DMS153 (cell line): ENCODE measurements around the gene DAPL1.
A peak's percentile ranks its signal among the peaks of the same experiment; 100 is the strongest.
"Not testable (repeated sequence)": the region's sequence is repeated elsewhere in the genome, so short reads cannot be mapped to it uniquely, and the experiment has no call there.

Experiments used
- DNase-seq: peaks from one replicate; lab custom pipeline; 2025; lab: John Stamatoyannopoulos, UW

The DAPL1 gene

GRCh38 chr2:158822193-158822592 lies 27.1 kb downstream of the DAPL1 start:
- no peak for DNase-seq

- DNase-seq = no peak
Measured at GRCh38 chr2:158823486-158824237, 28.5 kb downstream of the DAPL1 start.

DNA sequence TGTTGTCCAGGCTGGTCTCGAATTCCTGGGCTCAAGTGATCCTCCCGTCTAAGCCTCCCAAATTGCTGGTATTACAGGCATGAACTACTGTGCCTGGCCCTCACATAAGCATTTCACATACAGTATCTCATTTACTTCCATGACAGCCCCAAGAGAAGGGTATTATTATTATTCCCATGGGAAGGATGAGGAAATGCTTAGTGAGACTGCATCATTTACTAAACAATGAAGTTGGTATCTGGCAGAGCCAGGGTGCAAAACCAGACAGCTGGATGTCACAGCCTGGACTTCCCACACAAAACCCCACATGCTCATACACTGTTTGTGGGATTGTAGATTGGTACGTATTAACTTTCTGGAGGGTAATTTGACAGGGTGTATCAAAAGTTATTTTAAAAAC lies 29.9 kb downstream of the DAPL1 start:
- DNase-seq = no peak

GRCh38 chr2:158826965-158827364 lies 31.8 kb downstream of the DAPL1 start:
- no peak for DNase-seq

DNA sequence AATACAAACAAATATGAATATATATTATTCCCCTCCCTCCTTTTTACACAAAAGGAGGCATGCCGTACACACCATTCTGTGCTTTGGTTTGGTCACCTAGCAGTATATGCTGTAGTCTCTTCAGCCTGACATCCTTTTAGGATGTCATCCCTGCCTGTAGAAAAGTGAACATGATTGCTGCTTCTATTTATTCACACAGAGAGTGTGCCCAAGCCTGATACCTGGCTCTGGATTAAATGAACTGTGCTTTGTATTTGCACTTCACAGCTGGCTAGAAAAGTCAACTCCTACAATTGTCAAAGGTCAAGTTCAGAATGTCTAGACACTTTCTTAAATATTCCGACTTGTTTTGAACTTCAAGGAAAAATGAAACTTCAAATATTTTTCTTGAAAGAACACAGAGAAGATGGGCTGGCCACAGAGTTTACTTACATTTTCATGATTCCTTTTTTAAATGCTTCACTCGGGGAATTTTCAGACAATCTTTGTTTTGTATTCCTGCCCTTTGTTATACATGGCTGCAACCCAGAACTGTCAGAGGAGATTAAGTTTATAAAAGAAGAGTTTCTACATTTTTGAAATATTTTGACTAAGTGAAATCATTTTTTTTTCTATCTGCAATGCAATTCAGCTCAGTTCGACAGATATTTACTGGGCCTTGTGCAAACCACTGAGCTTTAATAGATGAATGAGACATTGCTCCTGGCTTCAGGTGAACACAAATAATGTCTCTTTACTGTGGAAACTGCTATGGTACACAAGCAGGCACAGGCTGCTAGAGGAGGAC lies 33.5 kb downstream of the DAPL1 start:
- DNase-seq = no peak

DNA sequence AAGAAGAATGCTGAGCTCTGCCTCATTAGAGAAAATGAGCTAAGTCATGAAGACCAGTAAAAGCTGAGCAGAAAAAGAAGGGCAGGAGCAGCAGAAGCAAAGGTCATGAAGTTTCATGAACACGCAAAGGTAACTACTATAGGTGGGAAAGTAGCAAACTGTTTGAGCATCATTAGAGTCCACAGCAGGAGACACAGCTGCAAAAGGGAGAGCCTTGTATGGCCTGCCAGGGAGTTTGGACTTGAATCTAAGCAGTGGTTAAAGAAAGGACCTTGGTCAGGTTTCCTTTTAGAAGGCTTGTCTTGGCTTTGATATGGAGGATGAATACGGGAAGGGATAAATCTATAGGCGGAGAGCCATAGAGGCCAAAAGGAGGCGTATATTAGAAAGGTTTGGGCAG lies 34.0 kb downstream of the DAPL1 start:
- DNase-seq = no peak

- DNase-seq = no peak
Measured at GRCh38 chr2:158830201-158830600, 35.1 kb downstream of the DAPL1 start.

- no peak for DNase-seq
Measured at GRCh38 chr2:158835431-158835830, 40.3 kb downstream of the DAPL1 start.

GRCh38 chr2:158837645-158838044 lies 42.5 kb downstream of the DAPL1 start:
- no peak for DNase-seq

GRCh38 chr2:158841850-158842249 lies 46.7 kb downstream of the DAPL1 start:
- no peak for DNase-seq

- no peak for DNase-seq
Measured at GRCh38 chr2:158845444-158845843, 50.3 kb downstream of the DAPL1 start.

DNA sequence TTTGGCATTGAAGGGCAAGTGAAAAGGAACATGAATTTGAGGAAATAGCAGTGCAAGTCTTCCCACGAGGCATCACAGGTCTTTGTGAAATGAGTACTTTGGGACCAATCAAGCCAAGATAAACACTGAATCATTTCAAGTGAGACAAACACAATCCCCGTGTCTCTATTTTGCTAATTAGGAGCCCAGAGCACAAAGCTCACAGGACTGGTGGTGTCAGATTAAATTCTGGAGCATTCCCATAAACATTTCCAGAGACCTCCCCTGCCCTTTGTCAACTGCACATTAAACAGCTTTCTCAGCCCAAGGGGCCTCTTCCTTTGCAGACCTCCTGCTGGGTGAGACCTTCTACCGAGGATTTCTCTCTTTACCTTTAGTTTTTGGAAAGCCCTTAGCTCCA lies 50.7 kb downstream of the DAPL1 start:
- peak; percentile 80 for DNase-seq

DNA sequence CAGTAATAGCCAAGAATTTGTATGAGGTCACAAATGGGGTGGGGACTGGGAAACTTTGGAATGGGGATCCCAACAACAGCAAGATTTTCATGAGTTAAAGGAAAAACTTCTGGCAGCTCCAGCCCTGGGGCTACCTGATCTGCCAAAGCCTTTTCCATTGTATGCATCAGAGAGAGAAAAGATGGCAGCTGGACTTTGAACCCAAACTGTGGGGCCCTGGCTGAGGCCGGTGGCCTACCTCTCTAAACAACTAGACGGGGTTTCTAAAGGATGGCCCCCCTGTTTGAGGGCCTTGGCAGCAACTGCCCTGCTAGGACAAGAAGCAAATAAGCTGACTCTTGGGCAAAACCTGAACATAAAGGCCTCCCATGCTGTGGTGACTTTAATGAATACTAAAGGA lies 52.4 kb downstream of the DAPL1 start:
- not testable (repeated sequence) for DNase-seq

- DNase-seq = not testable (repeated sequence)
Measured at GRCh38 chr2:158848031-158848970, 53.2 kb downstream of the DAPL1 start.

DNA sequence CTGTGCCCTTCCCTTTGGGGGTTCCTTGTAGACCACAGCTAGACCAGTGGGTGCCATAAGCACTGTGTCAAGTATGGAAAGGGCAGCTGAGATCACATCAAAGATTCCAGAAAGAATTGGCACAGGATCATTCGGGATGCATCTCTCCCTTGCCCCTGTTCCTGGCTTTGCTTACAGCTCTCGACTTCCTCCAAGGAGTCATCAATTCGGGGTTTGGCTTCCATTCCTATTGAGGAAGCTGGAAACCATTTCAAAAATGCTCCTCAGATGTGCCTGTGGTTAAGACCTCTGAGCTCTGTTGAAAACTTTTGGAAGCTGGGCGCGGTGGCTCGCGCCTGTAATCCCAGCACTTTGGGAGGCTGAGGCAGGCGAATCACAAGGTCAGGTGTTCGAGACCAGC lies 65.1 kb downstream of the DAPL1 start:
- not testable (repeated sequence) for DNase-seq

DNA sequence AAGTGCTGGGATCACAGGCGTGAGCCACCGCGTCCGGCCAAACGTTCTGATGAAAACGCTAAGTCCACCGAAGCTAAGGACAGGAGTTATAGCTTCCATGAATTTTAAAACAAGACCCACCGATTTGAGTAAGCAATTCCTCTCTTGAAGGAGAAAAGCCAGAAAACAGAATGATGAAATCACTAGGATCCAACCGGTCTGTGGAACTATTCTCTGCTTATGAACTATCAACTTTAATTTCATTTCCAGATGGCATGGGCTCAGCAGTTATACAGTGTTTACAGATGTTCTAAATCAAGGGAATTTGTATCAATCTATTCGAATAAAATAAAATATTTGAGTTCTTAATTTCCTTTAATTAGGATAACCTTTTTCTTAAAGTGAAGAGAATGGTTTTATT lies 66.5 kb downstream of the DAPL1 start:
- DNase-seq = not testable (repeated sequence)

DNA sequence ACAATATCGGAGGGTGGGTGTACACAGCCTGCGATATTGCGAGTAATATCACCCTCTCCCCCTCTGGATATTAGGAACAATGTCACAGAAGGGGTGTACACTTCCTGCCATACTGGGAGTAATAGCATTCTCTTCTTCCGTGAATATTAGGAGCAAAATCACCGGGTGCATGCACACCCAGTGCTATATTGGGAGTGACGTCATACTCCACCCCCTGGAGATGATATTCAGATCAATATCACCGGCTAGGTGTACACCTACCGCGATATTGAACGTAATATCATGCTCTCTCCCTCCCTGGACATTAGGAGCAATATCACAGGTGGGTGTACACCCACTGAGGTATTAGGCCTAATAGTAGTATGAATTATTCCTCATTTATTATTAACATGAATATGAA lies 70.4 kb downstream of the DAPL1 start:
- DNase-seq = not testable (repeated sequence)
